Daoy (cell line): Measurements from ENCODE around the gene ERBB2. TPM values are rescaled to one million over a fixed set of nuclear protein-coding genes. Genes with fewer than 3 reads are reported as not detected.
"Not testable (repeated sequence)": the region's sequence is repeated elsewhere in the genome, so short reads cannot be mapped to it uniquely, and the experiment has no call there.

ENCODE experiments used
- DNase-seq: peaks from one replicate; pipeline ENCODE4 v3.0.0-alpha.2; 2015; ENCODE audit warnings: low read depth
- total RNA-seq: library from RNA; depleted of rRNA; stranded (reverse); fragments of >200 nt; shearing (Covaris generic); gene quantifications from 2 replicates; pipeline ENCODE4 v1.2.3, GENCODE V29; 2014

ERBB2 gene
- total RNA-seq, 1 experiment from 2014 or later = 6.8 TPM

DNA sequence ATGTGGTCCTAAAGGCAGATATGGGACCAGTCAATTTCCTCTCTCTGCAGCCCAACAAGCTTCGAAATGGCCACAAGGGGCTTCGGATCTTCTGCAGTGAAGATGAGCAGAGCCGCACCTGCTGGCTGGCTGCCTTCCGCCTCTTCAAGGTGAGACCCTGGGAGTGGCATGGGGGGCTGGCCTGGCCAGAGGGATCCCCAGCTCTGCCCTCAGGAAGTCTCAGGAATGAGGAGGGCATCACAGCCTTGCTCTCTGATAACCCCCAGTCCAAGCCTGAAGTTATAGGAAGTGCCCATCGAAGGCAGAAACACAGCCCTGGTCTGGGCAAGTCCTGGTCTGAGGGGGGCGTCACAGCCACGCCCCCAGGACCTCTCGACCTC, 45.0 kb downstream of the ERBB2 start:
- no peak for DNase-seq

DNA sequence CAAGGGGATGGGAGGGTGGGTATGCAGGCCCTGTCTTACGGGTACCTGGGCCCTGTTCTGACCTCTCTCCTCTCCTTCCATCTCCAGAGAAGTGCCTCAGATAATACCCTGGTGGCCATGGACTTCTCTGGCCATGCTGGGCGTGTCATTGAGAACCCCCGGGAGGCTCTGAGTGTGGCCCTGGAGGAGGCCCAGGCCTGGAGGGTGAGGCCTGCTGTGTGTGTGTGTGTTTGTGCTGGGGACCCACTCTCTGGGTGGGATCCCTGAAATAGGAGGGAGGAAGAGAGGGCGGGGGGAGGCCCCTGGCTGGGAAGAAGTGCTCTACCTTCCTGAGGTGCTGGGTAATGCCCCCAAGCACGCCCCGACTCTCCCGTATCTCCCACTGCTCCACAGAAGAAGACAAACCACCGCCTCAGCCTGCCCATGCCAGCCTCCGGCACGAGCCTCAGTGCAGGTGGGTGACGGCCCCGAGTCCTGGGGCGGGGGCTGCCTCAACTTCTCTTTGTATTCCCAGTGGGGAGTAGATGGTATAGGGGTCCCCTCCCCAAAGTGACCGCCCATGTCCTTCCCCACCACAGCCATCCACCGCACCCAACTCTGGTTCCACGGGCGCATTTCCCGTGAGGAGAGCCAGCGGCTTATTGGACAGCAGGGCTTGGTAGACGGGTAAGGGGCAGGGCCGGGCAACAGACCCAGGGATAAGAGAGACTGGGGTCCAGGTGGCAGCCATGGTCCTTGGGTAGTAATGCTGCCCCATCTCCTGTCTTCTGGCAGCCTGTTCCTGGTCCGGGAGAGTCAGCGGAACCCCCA, 45.7 kb downstream of the ERBB2 start:
- no peak for DNase-seq

DNA sequence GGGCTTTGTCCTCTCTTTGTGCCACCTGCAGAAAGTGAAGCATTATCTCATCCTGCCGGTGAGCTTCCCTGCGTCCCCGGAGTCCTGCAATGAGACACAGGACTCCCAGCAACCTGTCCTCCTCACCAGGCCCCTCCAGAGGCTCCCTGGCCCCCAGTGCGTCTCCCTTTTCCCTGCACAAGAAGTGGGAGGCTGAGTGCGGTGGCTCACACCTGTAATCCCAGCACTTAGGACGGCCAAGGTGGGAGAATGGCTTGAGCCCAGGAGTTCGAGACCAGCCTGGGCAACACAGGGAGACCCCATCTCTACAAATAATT, 46.2 kb downstream of the ERBB2 start:
- DNase-seq = no peak

DNA sequence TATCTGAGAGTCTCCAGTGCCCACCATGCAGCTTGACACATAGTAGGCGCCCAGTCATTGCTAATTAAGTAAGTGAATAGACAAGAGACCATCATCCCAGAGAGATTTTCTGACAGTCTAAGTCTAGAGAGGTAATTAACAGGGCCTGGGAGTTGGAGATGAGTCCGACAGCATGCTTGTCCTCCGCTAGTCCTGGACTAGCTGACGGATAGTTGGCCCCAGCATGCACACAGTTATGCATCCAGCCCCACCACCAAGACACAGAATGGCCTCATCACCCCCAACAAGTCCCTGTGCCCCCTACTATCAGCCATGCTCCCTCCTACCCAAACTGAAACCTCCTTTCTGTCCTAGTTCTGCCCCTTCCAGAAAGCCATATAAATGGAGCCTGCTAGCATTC, 47.9 kb downstream of the ERBB2 start:
- no peak for DNase-seq

DNA sequence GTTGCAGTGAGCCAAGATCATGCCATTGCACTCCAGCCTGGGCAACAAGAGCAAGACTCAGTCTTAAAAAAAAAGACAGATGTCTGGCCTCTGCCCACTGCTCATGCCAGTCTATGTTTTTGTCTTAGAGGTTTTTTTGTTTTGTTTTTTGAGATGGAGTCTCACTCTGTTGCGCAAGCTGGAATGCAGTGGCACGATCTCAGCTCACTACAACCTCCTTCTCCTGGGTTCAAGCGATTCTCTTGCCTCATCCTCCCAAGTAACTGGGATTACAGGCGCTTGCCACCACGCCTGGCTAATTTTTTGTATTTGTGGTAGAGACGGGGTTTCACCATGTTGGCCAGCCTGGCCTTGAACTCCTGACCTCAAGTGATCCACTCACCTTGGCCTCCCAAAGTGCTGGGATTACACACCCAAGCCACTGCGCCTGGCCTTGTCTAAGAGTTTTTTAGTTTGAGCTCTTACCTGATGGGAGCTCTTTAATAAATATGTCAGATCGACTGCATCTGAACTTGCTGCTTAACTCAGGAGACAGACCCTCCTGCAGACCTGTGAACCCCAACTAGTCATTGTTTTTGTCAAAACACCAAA, 48.7 kb downstream of the ERBB2 start:
- DNase-seq = not testable (repeated sequence)

DNA sequence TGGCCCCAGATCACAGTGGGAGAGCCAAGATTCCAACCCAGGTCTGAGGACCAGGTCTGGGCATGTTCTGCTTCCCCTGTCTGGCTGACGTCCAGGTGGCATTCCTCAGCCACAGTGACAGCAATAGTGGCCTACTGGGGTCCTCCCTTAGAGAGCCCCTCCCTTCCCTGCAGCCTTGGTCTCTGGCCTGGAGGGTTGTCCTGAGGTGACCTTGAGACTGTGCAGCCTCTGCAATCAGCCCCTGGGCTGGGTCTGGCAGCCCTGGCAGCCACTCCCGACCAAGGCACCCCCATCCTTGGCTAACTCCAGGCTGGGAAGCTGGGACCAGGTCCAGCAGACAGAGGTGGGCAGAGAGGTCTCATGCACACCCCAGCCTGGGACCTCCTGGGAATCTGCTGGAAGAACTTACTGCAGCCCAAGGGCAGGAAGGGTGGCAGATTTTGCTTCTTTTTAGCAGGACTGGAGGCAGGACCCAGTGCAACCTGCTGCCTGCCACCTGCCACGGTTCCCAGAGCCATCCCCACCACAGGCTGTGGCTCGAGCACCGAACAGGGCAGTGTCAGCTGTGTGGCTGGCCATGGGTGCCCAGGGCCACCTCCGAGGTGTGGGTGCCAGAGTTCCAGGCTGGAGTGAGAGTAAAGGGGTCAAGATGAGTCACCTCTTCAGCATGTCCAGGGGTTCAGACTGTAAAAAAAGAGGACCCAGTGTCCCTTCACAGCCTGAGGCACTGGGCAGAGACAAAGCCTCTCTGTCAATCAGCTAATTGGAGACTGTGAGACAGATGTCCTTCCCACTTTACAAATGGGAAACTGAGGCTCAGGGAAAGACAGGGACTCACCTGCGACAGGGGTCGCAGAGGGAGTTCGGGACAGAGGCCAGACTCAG, 50.5 kb downstream of the ERBB2 start:
- DNase-seq = no peak

DNA sequence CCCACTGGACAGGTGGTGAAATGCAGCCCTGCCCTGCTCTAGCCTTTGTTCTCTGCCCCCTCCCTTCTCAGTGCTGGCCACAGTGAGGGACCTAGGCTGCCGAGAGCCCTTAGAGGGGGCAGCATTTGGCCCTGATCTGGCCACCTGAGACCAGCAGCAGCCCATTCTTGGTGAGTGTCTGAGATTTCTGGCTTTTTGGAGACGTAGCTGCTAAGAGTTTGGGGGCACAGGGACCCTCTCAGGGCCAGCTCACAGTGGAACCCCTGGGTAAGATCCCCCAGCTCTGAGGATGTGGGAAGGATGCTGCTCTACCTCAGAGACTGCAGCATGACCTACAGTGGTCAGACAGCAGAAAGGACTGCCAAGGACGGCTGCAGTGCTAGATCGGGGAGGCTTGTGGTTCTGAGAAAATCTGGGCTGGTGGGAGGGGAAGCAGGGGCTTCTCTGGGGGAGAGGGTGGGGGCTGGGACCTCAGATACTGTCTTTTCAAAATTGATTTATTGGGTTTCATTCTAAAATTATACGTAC, 51.2 kb downstream of the ERBB2 start:
- no peak for DNase-seq

DNA sequence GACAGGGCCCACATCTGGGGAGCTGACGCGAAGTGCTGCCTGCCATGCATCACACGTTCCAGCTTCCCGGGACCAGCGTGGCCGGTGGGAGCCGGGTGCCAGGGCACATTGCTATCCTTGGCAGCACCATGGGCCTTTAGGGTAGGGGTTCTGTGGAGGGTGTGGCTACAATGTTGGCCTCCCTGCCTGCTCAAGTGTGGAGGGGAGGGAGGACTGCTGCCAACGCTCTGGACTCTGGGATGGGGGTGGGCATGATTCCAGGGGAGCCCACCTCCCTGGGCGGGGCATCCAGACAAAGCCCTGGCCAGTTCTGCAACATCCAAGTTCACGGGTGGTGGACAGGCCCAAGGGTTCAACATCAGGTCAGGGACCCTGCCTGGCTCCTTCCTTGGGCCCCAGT, 51.8 kb downstream of the ERBB2 start:
- DNase-seq = no peak

DNA sequence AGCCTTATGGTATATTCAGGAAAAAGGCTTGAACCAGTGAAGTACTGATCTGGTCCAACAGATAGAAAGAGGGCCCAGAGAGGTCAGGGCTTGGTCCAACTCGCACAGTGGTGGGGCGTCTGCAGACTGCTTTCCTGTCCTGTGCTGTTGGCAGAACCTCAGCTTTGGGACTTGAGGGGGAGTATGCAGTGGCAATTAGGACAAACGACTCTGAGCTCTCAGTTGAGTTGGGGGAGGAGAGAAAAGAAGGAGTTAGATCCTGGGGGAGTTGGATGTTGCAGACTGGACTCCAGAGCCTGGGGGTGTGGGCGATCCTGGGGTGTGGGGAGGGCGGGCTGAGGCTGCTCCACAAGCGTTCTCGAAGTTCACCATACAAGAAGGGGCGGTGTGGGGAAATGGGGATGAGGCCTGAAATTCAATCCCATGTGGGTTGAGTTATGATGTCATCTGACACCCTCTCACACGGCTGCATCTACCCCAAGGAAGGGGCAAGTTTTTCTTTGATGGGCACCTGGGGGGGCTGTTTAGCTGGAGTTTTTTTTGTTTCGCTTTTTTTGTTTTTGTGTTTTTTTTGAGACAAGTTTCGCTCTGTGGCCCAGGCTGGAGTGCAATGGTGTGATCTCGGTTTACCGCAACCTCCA, 52.5 kb downstream of the ERBB2 start:
- DNase-seq = no peak

DNA sequence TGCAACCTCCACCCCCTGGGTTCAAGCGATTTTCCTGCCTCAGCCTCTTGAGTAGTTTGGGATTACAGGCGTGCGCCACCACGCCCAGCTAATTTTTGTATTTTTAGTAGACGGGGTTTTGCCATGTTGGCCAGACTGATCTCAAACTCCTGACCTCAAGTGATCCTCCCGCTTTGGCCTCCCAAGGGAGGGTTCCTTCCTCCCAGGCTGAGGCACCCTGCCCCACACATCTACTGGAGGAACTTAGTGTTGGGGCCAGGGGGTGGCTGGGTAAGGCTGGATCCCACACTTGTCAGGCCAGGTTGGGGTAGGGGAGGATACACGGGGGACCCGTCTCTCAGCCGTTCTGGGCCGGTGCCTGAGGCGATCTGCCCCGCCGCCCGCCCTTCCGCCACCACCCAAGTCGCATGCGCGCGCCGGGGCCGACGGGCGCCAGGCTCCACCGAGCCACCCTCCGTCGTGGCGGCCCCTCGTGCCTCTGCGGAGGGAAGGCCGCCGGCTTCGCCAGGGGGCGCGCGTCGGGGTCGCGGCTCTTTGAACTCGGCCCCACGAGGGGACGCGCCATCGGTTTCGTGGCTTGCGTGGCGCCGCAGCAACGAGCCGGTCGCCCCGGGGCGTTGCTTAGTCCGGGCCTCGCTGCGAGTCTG, 53.8 kb downstream of the ERBB2 start:
- peak; percentile 44 for DNase-seq

DNA sequence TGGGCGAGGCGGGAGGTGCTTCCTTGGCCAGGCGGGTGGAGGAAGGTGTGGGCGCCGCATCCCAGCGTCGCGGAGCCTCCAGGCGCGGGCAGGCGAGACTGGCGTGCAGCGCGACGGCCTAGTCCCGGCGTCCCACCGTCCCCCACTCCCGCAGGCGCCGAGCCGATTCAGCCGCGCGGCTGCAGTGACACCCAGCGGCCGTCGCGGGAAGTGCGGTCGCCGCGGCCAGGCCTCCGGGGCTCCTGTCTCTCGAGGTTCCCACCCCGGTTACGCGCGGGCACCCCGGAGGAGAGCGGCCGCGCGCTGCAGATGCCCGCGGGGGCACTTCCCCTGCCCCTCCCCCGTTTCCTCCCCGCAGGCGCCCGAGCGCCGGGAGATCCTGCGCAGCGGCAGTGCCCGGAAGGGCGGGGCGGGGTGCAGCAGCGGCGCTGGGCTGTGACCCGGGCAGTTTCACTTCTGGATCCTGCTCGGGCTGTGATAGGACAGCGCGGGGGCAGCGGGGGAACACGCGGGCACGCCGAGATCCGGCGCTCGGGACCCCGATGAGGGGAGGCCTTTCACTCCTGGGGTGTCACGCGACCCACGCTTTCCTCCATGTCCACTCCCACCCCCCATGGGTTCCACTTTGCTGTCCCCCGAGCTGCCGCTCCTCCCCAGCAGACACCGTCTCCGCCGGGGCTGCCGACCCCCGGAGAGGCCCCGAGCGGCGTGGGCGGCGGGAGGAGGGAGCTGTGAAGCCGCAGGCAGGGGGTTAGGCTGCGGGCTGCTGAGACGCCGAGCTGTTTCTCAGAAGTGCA, 54.5 kb downstream of the ERBB2 start:
- peak; percentile 90 for DNase-seq

DNA sequence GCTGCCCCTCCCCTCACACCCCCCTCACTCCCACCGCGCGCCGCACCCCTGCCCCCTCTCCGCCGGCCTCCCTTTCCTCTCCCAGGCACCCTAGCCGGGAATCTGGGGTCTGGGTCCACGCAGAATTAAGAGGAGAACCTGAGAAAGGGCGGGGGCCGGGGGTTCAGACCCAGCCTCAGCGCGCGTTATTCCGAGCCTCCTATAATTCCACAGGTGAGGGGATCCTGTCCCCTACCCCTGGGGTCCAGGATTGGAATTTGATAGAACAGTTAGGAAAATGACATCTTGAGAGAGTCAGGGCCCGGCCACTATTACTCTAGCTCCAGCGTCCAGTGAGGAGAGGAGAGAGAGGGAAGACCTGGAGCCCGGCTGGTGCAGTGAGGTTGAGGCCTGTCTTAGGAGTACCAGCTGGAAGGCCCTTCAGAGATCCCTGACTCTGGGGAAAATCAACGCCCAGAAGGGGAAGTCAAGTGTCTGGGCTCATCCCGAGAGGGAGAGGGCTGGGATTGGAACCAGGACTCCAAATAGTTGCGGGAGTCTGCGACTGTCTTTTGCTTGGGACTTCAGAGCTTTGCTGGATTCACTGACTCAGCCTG, 55.2 kb downstream of the ERBB2 start:
- no peak for DNase-seq

DNA sequence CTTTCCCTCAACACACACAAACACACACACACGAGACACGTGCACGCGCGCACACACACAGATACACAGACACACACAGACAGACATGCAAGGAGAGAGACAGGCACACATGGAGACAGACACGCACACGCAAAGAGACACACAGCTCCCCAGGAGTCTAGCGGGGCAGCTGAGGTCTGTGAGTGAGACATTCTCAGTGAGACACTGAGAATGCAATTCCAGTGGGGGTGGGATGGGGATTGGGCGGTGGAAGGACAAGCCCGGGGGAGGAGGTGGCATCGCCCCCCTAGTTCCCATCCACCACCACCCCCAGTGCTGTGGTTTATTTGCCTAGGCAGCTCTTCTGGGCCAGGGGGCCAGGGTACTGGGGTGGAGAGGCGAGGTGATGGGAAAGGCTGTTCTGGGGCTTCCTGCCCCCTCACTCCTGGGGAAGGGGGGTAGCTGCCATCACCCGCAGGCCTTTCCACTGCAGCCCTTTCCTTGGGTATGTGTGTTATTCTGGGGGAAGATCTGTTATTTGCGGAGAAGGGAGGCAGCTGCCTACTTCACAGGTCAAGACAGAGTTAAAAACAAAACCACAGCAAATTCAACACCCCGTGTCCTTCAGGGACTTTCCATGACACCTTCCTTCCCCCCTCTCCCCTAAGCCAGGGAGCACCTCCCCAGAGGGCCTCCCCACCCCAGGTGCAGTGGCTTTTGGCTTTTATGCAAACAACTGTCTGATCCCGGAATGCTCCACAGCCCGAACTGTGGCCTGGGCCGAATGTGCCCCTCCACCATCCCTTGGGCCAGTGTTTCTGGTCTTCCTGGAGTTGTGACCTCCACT, 55.9 kb downstream of the ERBB2 start:
- no peak for DNase-seq

DNA sequence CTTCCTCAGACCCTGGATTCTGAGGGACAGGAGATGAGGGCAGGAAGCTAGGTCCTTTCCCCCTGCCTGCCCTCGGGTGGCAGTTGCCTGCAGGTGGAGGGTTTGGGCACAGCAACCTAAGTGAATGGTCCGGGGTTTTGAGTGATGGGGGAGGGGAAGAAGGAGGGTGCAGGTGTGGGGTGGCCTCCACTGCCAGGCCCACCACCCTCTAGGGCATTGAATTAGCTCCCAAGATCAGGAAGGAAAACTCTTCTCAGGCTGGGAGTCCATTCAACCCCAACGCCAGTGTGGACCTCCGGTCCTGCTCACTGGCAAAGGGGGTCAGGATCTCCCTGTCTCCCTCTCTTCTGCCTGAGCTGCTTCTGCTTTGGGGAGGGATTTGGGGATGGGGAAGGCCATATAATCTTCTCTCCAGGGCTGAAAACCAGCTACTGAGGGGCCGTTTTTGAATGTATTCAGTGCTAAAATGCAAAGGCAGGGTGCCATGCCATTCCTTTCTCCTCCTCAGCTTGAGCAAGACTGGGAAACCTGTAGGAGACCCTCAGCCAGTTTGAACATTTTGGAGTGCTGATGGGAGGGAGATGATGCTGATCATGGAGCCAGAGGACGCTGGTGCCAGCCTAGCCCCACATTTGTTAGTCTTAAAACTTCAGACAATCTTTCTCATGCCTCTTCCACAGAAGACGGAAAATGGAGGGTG, 56.7 kb downstream of the ERBB2 start:
- no peak for DNase-seq

DNA sequence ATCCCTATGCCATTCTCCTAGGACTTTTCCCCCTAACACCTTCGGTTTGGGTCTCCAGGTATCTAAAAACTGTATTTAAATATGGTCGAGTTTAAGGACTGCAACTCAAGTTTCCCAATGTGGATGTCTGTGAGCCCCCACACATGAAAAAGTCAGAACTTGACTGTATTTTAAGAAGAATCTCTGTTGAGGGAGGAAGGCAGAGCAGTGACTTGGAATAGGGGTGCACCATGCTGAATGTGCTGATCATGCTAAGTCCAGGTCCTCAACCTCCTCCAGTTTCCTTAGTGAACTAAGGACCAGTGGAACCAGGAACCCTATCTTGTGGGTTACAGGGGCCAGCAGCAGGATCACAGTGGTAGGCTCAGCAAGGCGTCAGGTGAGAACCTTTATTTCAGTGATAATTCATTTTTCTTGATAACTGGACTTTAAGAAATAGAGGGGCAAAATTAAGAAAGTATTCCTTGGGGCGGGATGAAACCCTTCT, 57.4 kb downstream of the ERBB2 start:
- DNase-seq = no peak

DNA sequence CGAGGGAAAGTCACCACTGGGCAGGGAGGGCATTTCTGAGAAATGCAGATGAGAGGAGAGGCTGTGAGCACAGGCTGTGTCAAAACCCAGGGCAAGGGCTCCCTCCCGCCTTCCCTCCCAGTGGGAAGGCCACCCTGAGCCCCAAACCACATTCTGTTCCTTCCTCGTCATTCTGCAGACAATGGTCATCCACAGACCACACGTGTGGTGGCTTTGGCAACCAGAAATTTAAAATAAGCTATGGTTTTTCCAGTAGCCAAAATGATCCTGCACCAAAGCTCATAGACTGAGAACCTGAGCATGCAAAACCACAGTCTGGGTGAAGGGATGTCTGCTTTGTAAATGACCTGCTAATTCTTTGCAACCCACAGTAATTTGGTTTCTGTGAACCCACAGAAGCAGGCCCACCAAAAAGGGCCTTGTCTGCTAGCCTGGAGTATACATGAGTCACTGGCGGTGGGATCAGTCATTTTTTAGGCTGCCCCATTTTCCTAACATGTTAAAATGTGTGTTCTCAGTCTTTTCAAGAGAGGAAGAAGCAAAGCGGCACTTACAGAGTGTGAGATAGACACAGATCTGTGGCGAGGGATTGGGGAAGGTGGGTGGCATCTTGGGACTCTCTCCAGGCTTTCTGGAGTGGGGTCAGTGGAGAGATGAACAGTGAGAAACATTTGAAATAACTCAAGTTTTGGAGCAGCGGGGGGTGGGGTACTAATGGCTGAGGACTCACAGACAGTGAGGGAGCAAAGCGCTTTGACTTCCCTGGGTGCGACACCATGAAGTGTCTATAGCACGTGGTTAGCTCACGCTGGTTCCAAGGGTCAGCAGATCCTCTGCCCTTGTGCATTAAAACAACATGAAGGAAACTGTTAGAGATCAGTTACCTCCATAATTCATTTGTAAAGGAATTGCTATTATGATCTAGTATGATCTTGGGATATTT, 58.3 kb downstream of the ERBB2 start:
- peak; percentile 56 for DNase-seq

DNA sequence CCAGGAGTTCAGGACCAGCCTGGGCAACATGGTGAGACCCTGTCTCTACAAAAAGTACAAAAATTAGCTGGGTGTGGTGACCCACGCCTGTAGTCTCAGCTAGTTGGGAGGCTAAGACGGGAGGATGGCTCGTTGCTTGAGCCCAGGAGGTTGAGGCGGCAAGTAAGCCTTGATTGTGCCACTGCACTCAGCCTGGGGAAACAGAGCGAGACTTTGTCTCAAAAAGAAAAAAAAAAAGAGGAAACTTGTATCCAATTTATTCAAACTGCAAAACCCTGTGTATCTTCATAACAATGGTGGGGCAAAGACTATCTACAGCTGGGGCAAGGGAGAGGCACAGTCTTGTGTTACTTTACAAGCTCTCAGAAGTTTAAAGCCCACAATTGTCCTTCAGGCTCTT, 59.3 kb downstream of the ERBB2 start:
- no peak for DNase-seq
